GM10266 (cell line): Measurements from ENCODE around the gene IL4R.

Experiments used
- DNase-seq: peaks from one replicate; pipeline ENCODE4 v3.0.0; 2012; ENCODE audit errors: extremely low spot score
- CTCF ChIP-seq: IDR thresholded peaks from 2 replicates; pipeline ENCODE4 v1.5.1; 2012; ENCODE audit warnings: mild to moderate bottlenecking, low read depth; ENCODE audit not compliant: control insufficient read depth, insufficient read depth; ENCODE audit errors: missing control alignments

IL4R gene

GRCh38 chr16:27303256-27304100, 10.3 kb upstream of the IL4R start:
- no peak for TF ChIP-seq CTCF
- DNase-seq = no peak

- TF ChIP-seq CTCF = no peak
- no peak for DNase-seq
Measured at GRCh38 chr16:27304102-27304501, 9.7 kb upstream of the IL4R start.

GRCh38 chr16:27304881-27305745, 8.7 kb upstream of the IL4R start:
- no peak for TF ChIP-seq CTCF
- no peak for DNase-seq

GRCh38 chr16:27305839-27306442, 7.8 kb upstream of the IL4R start:
- DNase-seq = no peak
- TF ChIP-seq CTCF = no peak

- DNase-seq = no peak
- no peak for TF ChIP-seq CTCF
Measured at GRCh38 chr16:27308792-27309191, 5.0 kb upstream of the IL4R start.

GRCh38 chr16:27310576-27311447, 3.0 kb upstream of the IL4R start:
- no peak for DNase-seq
- TF ChIP-seq CTCF = no peak
